Stimulated activated CD8-positive, alpha-beta memory T cell treated with anti-CD3 and anti-CD28 coated beads, Interleukin-12 subunit alpha, Interleukin-12 subunit beta, amount 100 ng/mL, for 1 hour (primary cell): Measurements from ENCODE around the gene KRTAP10-7.
"Not testable (repeated sequence)": the region's sequence is repeated elsewhere in the genome, so short reads cannot be mapped to it uniquely, and the experiment has no call there.

ENCODE experiments used
- DNase-seq: peaks from one replicate; pipeline ENCODE4 v3.0.0-alpha.2; 2020; ENCODE audit warnings: low read depth

KRTAP10-7 gene

DNA sequence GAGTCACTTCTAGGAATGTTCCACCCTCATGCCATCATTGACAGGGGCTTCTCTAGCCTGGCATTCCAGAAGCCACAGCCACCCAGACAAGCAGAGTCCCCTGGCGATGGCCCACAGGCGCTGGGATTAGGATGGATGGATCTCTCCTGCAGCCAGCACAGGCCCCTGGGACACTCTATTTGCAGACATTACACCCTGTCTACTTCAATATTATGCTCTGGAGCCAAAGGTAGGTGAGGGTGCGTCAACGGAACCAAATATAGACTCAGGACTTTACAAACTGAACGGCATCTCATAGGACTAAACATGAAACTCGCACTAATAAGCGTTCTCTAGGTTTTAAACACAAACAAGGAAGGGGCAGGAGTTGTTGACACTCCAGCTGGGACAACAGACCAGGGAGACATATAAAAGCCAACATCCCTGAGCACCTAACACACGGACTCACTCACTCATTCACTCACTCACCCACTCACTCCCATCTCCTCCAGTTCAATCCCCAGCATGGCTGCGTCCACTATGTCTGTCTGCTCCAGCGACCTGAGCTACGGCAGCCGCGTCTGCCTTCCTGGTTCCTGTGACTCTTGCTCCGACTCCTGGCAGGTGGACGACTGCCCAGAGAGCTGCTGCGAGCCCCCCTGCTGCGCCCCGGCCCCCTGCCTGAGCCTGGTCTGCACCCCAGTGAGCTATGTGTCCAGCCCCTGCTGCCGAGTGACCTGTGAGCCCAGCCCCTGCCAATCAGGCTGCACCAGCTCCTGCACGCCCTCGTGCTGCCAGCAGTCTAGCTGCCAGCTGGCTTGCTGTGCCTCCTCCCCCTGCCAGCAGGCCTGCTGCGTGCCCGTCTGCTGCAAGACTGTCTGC is at the start of gene KRTAP10-7:
Gene KRTAP10-7, plus strand, starts transcription at position 480 of the 861 bp plus-strand sequence. Its CDS starts 25 bp downstream, at position 505.
- DNase-seq = not testable (repeated sequence)

GRCh38 chr21:44550807-44551206 is 49.6 kb upstream of the KRTAP10-7 start:
- no peak for DNase-seq

- no peak for DNase-seq
Observed at GRCh38 chr21:44551340-44551961, 48.9 kb upstream of the KRTAP10-7 start, which contains the start of gene KRTAP10-2. TSS of gene KRTAP10-2 (minus strand) at chr21:44551505. CDS start at chr21:44551458, 47 bp downstream.

DNA sequence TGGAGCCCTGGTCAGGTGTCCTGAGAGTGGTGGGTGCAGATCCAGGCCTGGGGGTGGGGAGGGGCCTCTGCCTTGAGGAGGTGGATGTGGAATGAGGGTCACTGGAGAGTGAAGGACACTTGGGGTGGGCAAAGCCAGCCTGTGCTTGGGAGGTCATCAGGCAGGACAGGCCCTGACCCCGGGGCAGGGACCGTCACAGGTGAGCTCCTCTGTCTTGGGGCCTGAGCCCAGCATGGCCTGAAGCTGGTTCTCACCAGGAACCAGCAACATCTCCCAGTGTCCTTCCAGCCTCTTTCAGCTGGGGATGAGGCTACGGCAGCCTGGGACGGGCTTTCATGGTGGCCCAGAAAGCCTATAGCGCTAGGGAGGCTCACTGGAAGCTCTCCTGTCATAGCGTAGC is 48.3 kb upstream of the KRTAP10-7 start:
- DNase-seq = no peak

DNA sequence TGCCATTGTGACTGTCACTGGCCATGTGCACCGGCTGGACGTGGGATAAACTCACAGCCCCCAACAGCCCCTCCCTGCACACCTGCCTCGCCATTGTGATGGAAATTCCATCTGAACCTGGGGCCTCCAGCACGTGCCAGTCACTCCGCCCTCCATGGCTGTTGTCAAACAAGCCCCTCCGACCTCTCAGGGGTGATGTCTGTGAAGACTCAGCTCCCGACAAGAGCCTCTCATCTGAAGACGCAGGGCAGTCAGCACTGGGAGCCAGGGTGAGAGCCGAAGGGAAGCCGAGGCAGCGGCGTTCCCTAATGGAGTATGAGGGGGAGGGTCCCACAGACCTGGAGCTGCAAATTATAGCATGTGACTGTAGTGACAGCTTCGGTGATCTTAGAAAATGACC is 47.7 kb upstream of the KRTAP10-7 start:
- no peak for DNase-seq

DNA sequence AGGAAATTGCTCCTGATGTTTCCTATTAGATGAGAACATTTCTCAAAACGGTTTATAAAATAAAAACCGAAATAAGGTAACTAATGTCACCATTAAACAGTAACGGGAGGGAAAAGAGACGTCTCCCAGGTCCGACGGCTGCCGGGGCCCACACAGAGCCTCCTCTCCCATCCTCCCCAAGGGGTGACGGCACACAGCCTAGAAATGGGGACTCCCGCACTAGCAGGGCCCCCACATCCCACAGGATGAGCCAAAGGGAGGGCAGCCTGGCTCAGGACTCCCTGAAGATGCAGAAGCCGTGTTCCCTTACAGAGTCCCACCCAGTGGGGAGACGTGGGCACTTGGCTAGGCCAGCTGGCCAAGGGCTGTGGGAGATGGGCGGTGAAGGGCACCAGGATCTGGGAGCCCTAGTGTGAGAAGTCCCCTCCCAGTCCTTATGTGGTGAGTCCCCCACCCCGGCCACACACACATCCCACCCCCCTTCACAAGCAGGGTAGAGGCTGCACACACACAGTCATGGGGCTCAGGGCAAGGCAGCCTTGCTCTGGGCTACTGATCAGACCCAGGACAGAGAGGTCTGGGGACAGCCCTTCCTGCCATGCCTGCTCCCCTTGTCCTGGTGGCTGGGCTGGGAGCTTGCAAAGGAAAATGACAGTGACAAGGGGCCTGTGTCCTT is 45.1 kb upstream of the KRTAP10-7 start:
- DNase-seq = no peak

DNA sequence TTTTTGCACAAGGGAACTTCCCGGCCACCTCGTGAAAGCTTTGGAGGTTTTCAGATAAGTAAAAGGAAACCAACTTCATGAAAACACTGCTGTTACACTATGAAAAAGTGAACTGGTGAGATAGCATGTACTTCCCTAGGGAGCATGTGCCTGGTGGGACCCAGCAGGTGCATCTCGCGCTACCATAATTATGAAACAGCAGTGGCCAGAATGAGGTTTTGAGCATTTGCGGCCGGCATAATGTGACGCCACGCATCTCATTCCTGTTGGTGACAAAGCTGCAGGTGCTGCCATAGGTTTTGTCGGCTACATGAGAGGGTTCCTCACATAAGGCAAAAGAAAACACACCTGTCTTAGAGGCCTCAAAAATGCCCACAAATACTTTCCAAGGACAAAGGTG is 43.5 kb upstream of the KRTAP10-7 start:
- DNase-seq = no peak

DNA sequence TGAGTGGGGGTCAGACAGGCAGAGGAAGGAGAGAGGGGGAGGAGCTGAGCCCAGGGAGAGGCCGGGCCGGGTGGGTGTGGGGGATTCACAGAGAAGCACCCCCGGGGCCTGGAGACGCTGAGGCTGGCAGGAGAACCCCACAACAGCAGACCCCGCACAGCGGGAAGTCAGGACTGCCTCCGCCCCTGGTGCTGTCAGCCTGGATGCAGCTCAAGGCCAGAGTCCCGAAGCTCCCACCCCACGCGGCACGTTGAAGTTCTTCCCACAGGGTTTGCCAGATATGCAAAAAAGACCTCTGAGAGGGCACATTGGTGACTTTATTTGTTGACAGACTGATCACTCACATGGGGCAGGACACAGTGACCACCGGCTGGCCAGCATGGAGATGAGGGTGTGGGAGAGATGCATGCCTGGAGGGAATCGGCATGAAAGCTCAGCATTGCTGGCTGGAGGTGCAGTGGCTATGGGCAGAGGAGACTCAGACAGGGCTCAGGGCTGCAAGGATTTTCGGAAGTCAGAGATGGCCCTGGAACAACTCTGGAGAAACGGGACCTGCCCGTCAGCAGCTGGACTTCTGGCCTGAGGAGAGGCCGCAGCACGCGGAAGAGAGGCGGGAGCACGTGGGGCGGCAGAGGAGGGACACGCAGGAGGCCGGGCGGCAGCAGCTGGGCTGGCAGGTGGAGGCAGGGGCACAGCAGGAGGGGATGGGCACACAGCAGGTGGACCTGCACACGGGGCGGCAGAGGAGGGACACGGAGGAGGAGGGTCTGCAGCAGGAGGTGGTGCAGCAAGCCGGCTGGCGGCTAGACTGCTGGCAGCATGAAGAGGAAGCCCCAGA is 42.7 kb upstream of the KRTAP10-7 start:
- DNase-seq = no peak

DNA sequence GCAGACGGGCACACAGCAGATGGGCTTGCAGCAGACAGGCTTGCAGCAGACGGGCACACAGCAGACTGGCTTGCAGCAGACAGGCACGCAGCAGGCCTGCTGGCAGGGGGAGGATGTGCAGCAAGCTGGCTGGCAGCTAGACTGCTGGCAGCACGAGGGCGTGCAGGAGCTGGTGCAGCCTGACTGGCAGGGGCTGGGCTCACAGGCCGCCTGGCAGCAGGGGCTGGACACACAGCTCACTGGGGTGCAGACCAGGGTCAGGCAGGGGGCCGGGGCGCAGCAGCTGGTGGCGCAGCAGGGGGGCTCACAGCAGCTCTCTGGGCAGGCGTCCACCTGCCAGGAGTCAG is 42.1 kb upstream of the KRTAP10-7 start:
- not testable (repeated sequence) for DNase-seq

- no peak for DNase-seq
Observed at GRCh38 chr21:44558695-44559094, 41.7 kb upstream of the KRTAP10-7 start, which contains the start of gene KRTAP10-3. TSS of gene KRTAP10-3 (minus strand) at chr21:44558795. CDS start at chr21:44558715, 80 bp downstream.

- DNase-seq = no peak
Observed at GRCh38 chr21:44564099-44564498, 36.3 kb upstream of the KRTAP10-7 start.

- no peak for DNase-seq
Observed at GRCh38 chr21:44564886-44565598, 35.4 kb upstream of the KRTAP10-7 start.

DNA sequence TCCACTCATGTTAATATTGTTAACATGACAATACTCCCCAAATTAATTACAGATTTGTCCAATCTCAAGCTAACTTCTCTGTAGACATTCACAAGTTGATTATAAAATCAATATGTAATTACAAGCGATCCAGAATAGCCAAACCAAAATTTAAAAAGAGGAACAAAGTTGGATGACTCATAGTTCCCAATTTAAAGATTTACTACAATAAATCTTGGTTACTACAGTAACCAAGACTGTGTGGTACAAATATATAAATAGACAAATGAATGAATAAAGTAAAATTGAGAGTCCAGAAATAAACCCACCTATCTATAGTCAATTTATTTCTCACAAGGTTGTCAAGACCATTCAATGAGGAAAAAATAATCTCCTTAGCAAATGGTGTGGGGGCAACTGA is 34.0 kb upstream of the KRTAP10-7 start:
- no peak for DNase-seq

- no peak for DNase-seq
Observed at GRCh38 chr21:44567481-44568171, 32.8 kb upstream of the KRTAP10-7 start.

DNA sequence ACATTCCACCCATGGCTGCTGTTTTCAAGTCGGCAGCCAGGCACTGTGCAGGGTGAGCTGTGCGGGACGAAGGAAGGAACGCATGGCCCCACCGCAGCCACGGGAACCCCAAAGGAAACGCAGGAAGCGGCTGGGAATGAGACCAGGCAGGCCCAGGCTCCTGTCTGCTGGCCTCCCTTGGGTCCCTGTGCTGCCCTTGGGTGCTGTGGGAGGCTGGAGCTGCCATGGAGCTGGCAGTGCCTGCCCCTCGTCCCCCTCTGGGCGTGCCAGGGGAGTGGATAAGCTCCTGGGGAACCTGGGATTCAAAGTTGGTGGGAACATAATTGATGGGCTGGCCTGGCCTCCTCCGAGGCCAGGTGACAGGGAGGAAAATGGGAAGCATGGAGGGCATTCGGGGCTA is 32.1 kb upstream of the KRTAP10-7 start:
- no peak for DNase-seq

DNA sequence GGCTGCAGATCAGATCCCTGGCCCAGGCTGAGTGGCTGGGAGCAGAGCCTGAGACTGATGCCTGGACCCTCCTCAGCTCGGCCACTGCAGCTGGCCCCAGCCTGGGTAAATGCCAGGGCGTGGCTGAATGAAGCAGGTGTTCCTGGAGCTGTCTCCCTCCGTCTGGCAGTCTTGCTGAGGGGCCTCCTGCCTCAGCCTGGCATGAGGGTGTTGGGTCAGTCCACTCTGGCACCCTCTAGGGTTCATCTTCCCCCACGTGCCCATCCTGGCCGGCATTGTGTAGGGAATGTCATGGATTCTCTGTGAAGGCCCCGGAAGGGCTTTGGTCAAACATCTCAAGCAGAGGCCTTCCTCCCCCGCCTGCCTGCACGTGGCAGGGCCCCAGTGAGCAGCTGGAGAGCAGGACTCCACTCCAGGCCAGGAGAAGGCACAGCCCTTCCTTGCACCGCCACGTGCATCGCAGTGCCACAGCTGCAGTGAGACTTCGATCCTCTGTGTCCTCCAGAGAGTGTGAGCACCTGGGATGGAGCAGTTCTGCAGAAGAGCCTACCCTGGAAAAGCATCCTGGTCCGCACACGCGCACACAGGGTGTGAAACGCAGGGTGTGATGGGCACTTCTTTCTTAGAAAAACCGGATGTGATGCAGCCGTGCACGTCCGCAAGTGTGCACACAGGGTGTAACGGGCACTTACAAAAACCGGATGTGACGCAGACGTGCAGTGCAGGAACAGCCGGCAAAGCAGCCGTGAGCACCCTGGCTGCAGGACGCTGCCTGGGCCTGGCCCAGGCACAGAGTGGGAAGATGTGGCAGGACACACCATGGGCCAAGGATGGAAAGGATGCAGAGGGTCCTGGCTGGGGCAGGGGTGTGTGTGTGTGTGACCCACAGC is 31.5 kb upstream of the KRTAP10-7 start:
- DNase-seq = no peak

DNA sequence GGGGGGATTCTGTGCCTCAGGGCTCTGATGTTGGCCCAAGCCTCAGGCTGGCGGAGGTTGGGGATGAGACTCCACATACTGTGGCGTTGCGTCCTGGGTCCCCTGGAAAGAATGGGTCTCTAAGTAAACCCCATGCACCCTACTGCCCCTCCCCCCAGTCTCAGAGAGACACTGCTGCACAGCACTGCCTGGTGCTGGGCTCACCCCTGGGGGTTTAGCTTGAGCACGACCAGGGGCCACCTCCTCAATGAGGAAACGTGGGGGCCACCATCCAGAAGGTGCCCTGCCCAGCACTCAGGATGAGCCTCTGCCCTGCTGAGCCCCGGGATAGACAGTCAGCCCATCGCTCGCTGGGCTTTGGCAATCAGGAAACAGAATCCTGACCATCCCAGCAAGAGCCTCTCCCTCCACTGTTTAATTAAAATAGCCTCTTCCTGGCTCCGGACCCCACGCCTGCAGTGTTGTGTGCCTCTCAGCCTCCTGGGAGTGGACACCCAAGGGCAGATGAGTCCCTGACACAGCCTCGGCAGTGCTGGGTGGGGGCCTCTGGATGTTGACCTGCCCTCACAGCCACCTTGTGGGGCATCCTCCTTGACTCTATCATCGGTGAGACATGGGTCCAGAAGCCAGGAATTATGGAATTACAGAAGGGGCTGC is 30.4 kb upstream of the KRTAP10-7 start:
- DNase-seq = no peak

GRCh38 chr21:44571296-44571695 is 29.1 kb upstream of the KRTAP10-7 start:
- no peak for DNase-seq
